GM23338 (cell line): ENCODE data around the gene ISY1. TPM values are rescaled to one million over a fixed set of nuclear protein-coding genes. Genes with fewer than 3 reads are reported as not detected.
A peak's percentile ranks its signal among the peaks of the same experiment; 100 is the strongest.

Source experiments
- ATAC-seq: fragments of 200-7000 bp; cut with Tn5 transposase; 3 replicates; pipeline ENCODE4 v1.9.1; 2020
- DNase-seq: peaks from one replicate; pipeline ENCODE4 v3.0.0-alpha.2; 2015; ENCODE audit warnings: low spot score
- H2AFZ ChIP-seq: fragments of 200-600 bp; sonication (generic); 2 replicates; pipeline ENCODE4 v1.8.0; 2016; ENCODE audit warnings: antibody characterized with exemption, mild to moderate bottlenecking, moderate library complexity
- H3F3A ChIP-seq: fragments of 200-600 bp; sonication (generic); replicated peaks from 2 replicates; pipeline ENCODE4 v1.8.0; 2017; ENCODE audit warnings: antibody characterized with exemption, mixed run types, low read depth
- H3K27ac ChIP-seq: fragments of 200-600 bp; sonication (generic); 2 replicates; pipeline ENCODE4 v1.6.1; 2016; ENCODE audit warnings: low read depth
- H3K27me3 ChIP-seq: fragments of 200-600 bp; sonication (generic); 2 replicates; pipeline ENCODE4 v1.8.0; 2016; ENCODE audit warnings: mild to moderate bottlenecking, mixed run types, moderate library complexity; ENCODE audit not compliant: insufficient read depth
- H3K36me3 ChIP-seq: fragments of 200-600 bp; sonication (generic); 2 replicates; pipeline ENCODE4 v1.8.0; 2016; ENCODE audit warnings: mild to moderate bottlenecking; ENCODE audit not compliant: insufficient read depth
- H3K4me1 ChIP-seq: fragments of 200-600 bp; sonication (generic); 2 replicates; pipeline ENCODE4 v1.8.0; 2016; ENCODE audit warnings: mild to moderate bottlenecking, moderate library complexity; ENCODE audit not compliant: insufficient read depth
- H3K4me2 ChIP-seq: fragments of 200-600 bp; sonication (generic); 2 replicates; pipeline ENCODE4 v1.7.1; 2017; ENCODE audit warnings: mixed run types
- H3K4me3 ChIP-seq: fragments of 200-600 bp; sonication (generic); 2 replicates; pipeline ENCODE4 v1.6.1; 2016; ENCODE audit warnings: mixed run types
- H3K79me2 ChIP-seq: fragments of 200-600 bp; sonication (generic); replicated peaks from 2 replicates; pipeline ENCODE4 v1.8.0; 2017; ENCODE audit warnings: mild to moderate bottlenecking; ENCODE audit not compliant: insufficient read depth
- H3K9me2 ChIP-seq: fragments of 200-600 bp; sonication (generic); 2 replicates; pipeline ENCODE4 v1.8.0; 2017; ENCODE audit not compliant: insufficient read depth
- H4K20me1 ChIP-seq: fragments of 200-600 bp; sonication (generic); replicated peaks from 2 replicates; pipeline ENCODE4 v1.8.0; 2017; ENCODE audit warnings: mild to moderate bottlenecking; ENCODE audit not compliant: insufficient read depth
- H3K27ac Mint-ChIP-seq: 2 replicates; pipeline ENCODE4 v1.8.0; 2020; ENCODE audit warnings: inconsistent platforms, mild to moderate bottlenecking, moderate library complexity, mixed read lengths
- H3K27me3 Mint-ChIP-seq: 3 replicates; pipeline ENCODE4 v1.8.0; 2022; ENCODE audit warnings: low read depth, mild to moderate bottlenecking, moderate library complexity, mixed read lengths, inconsistent platforms; ENCODE audit not compliant: insufficient read depth, poor library complexity
- H3K36me3 Mint-ChIP-seq: 3 replicates; pipeline ENCODE4 v1.8.0; 2021; ENCODE audit warnings: low read depth, mild to moderate bottlenecking, inconsistent platforms, moderate library complexity, mixed read lengths
- H3K4me1 Mint-ChIP-seq: 3 replicates; pipeline ENCODE4 v1.8.0; 2020; ENCODE audit warnings: mild to moderate bottlenecking, inconsistent platforms, mixed read lengths
- H3K4me3 Mint-ChIP-seq: 3 replicates; pipeline ENCODE4 v1.8.0; 2021; ENCODE audit warnings: moderate library complexity, mild to moderate bottlenecking, inconsistent platforms, mixed read lengths
- H3K9me3 Mint-ChIP-seq: 3 replicates; pipeline ENCODE4 v1.8.0; 2020; ENCODE audit warnings: moderate library complexity, mild to moderate bottlenecking, inconsistent platforms, mixed read lengths
- CTCF ChIP-seq, 2 experiments: fragments of 200-600 bp in 1 of 2; sonication (generic) in 1 of 2; conservative IDR thresholded peaks; 2 replicates each; pipeline versions ENCODE4 v1.5.1 to v1.6.1; 2016 to 2017; ENCODE audit warnings: antibody characterized with exemption in 2 of 2, low read depth in 2 of 2, mild to moderate bottlenecking in 2 of 2, moderate library complexity in 1 of 2
- JUNB ChIP-seq: IDR thresholded peaks from one replicate; pipeline ENCODE4 v1.6.1; 2016; ENCODE audit warnings: antibody characterized with exemption; ENCODE audit not compliant: unreplicated experiment
- NANOG ChIP-seq: IDR thresholded peaks from 2 replicates; pipeline ENCODE4 v1.6.1; 2016; ENCODE audit warnings: antibody characterized with exemption, borderline replicate concordance
- POLR2AphosphoS5 ChIP-seq: IDR thresholded peaks from 2 replicates; pipeline ENCODE4 v1.6.1; 2016; ENCODE audit warnings: antibody characterized with exemption, low read depth
- REST ChIP-seq: IDR thresholded peaks from one replicate; pipeline ENCODE4 v1.6.1; 2018; ENCODE audit warnings: antibody characterized with exemption; ENCODE audit not compliant: unreplicated experiment
- polyA plus RNA-seq: library from polyadenylated mRNA; unstranded; fragments of >200 nt; fragmentation: Nextera tagmentation; extraction: Ambion mirVana; gene quantifications from 2 replicates; pipeline ENCODE4 v1.2.1, GENCODE V29; 2016
- total RNA-seq: library from RNA; depleted of rRNA; stranded (reverse); fragments of >200 nt; shearing (Covaris generic); gene quantifications from 2 replicates; pipeline ENCODE4 v1.2.3, GENCODE V29; 2014

Gene ISY1
- total and polyA plus RNA-seq, 2 experiments from 2014 or later = 11.3 to 23.6 TPM

- TF ChIP-seq NANOG = no peak
- no peak for TF ChIP-seq REST
- TF ChIP-seq JUNB = no peak
- no peak for TF ChIP-seq CTCF (conservative IDR thresholded peaks at IDR 0.05; ENCODE audit: low read depth in 2 of 2)
Observed at GRCh38 chr3:129106866-129107565, 53.8 kb downstream of the ISY1 start (continued).

GRCh38 chr3:129106320-129106719, 54.5 kb downstream of the ISY1 start:
- Histone ChIP-seq H3K4me2 (no peak overlapping the region), H4K20me1 (peaks cover 18% of the 10 kb centered on the region), H3K4me3 (no peak overlapping the region), H3K9me2 (no peaks in the 10 kb centered on the region), H3K36me3 (no peaks in the 10 kb centered on the region), H3K27me3 (no peaks in the 10 kb centered on the region), H3K79me2 (peaks cover 62% of the 10 kb centered on the region), H3K4me1 (no peaks in the 10 kb centered on the region), H3F3A (no peaks in the 10 kb centered on the region), H2AFZ (no peak overlapping the region), H3K27ac (no peak overlapping the region)
- peak; percentile 52 for ATAC-seq
- DNase-seq = no peak
- Mint-ChIP-seq H3K27me3 (peaks cover 7% of the 10 kb centered on the region), H3K4me1 (no peaks in the 10 kb centered on the region), H3K27ac (no peak overlapping the region), H3K4me3 (no peak overlapping the region), H3K36me3 (peaks cover 8% of the 10 kb centered on the region; the same call in 2 of the 3 replicates), H3K9me3 (no peaks in the 10 kb centered on the region)
- TF ChIP-seq CTCF (conservative IDR thresholded peaks at IDR 0.05; ENCODE audit: low read depth in 2 of 2) (peak in 1 of 2 experiments; percentile 41; a peak in 2 of 4 replicates), POLR2AphosphoS5 (no peak)
